Urothelium cell line (cell line): ENCODE results near the gene SLC25A47.
"Not testable (repeated sequence)": the region's sequence is repeated elsewhere in the genome, so short reads cannot be mapped to it uniquely, and the experiment has no call there.

ENCODE experiments used
- DNase-seq: peaks from one replicate; pipeline ENCODE4 v3.0.0; 2011; ENCODE audit warnings: low spot score, mixed read lengths
- FAIRE-seq: peaks from 2 replicates; lab custom pipeline; 2011; peaks lifted over from hg19 to GRCh38; lab: Jason Lieb, UNC

SLC25A47 gene

DNA sequence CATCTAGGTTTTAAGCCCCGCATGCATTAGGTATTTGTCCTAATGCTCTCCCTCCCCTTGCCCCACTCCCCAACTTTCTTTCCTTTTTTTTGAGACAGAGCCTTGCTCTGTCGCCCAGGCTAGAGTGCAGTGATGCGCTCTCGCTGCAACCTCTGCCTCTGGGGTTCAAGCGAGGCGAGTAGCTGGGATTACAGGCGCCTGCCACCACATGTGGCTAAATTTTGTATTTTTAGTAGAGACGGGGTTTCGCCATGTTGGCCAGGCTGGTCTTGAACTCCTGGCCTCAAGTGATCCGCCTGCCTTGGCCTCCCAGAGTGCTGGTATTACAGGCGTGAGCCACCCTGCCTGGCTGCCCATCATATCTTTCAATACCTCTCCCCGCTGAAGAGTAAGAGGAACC is 19.7 kb downstream of the SLC25A47 start:
- FAIRE-seq, DNase-seq: not testable (repeated sequence)

DNA sequence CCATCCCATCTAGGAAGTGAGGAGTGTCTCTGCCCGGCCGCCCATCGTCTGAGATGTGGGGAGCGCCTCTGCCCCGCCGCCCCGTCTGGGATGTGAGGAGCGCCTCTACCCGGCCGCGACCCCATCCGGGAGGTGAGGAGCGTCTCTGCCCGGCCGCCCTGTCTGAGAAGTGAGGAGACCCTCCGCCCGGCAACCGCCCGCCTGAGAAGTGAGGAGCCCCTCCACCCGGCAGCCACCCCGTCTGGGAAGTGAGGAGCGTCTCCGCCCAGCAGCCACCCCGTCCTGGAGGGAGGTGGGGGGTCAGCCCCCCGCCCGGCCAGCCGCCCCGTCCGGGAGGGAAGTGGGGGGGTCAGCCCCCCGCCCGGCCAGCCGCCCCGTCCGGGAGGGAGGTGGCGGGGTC is 21.5 kb downstream of the SLC25A47 start:
- FAIRE-seq, DNase-seq: not testable (repeated sequence)

DNA sequence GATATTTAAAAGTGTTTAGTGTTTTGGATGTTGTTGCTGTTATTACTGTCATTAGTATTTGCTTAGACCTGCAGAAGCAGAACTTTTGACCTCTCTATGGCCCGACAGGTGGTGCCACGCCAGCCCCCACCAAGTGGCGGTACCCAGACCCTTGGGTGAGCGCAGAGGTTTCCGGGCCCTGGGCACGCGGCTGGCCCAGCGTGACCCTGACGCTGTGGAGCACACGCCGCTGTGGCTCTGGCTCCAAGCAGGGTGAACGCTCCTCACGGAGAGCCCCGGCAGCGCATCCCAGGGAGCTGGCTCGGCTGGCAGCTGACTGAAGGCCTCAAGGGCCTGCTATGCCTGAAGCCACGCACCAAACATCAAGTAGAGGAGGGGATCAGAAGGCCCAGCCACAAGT is 22.6 kb downstream of the SLC25A47 start:
- no peak for FAIRE-seq
- no peak for DNase-seq

DNA sequence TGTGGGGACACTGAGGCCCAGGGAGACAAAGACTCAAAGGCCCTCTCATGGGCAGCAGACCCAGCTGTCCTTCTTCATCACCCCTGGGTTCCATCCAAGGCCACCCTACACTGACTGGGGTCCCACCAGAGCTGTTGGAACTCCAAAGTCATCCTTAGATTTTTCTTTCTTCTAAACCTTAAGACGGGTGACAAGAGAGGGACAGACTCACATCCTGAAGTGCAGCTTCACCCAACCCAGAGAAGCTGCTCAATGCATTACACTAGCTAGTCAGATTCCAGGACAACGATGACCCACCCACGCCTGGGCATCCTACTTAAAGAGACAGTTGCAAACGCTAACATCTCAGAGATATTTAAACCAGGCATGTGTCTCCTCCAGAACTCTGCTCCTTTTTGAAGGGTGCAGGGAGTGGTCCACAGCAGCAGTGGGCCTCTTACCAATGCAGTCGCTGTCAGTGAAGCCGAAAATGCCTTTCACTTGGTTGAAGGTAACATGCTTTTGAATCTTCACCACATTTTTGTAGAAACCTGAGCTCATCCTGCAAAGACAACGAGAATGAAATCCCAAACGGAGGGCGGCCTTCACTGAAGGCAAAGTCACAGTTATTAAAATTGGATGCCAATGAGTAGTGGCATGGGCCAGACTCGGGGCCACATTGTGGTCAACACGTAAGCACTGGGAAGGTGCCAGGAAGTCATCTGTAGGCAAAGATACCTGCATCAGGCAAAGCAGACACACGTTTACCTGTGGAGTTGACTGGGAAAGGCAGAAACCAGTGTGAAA is 23.4 kb downstream of the SLC25A47 start:
- DNase-seq (no peak), FAIRE-seq (no peak)

DNA sequence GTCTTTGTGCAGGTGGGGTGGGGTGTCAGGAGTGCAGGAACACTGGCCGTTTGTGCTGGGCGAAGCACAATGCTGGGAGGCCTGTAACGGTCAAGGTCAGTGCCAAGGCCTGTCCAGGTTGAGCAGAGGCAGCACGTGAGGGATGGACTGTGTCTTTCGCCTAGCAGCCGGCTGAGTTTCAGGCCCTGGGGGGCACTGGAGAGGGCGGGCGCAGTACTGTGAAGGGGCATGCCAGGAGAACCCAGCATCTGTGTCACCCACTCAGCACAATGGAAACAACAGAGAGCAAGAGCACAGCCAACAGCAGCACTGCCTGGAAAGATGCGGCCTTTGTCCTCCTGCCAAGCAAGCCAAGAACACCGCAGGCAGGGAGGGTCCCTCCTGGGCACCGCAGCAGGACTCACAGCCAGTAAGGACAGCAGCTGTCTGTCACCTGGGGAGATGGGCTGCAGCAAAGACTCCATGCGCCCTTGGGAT is 25.2 kb downstream of the SLC25A47 start:
- DNase-seq (no peak), FAIRE-seq (no peak)

DNA sequence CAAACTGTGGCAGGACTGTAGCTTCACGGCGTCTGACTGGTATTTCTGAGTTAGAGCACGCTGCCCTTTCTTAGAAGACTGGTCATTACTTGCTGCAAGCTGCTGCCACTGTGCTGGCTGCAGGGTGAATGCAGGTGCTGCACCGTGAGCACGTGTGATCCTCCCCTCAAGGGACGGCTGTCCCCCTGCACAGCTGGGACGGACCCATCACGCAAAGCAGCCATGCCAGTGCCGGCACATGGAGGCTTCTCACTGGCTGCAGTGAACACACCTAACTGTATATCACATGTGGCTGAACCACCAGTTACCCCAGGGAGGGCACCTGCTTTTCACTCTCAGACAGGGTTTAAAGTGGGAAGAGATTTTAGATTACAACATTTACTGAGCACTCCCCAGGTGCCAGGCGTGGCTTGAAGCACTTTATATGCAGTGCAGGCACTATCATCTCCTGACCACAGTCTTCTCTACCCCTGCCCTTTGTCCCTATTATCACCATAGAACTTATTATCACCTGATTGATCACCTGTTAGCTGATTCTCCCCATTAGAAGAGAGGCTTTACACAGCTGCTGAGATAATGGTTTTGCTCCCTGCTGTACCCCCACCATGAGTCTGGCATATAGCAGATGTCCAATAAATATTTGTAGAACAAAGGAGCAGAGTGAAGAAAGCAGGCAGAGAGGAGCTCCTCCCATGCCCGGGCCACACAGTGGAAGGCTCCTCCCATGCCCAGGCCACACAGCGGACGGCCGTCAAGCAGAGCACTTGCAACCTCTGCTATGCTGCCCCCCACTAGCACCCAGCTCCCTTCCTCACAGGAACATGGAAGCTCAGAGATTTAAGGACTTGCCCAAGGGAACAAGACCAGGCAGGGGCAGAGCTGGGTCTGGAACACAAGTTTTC is 25.9 kb downstream of the SLC25A47 start:
- FAIRE-seq (no peak), DNase-seq (no peak)

DNA sequence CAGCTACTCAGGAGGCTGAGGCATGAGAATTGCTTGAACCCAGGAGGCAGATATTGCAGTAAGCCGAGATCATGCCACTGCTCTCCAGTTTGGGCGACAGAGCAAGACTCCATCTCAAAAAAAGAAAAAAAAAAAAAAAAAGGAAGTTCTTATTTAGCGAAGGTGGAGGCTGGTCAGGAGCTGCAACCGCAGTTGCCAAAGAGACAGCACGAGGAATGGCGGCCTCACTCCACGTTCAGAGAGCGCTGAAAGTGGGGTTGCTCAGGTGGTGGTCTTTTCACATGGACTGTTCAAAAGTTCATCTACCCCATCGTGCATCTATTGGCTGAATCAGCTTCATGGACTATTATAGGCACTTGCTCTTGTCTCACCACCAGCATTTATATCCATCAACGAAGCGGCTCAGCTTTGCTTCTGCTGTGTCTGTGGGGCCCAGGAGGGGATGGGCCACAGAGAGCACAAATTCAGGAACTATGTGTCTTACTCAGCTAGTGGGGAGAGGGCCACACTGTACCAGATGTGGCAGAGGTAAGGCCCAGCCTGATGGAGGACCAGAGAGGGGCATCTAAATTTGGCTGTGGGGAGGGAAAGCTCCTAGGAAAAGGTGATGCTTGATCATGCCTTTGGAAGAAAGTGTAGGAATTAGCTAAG is 27.3 kb downstream of the SLC25A47 start:
- no peak for FAIRE-seq
- DNase-seq, result no peak

DNA sequence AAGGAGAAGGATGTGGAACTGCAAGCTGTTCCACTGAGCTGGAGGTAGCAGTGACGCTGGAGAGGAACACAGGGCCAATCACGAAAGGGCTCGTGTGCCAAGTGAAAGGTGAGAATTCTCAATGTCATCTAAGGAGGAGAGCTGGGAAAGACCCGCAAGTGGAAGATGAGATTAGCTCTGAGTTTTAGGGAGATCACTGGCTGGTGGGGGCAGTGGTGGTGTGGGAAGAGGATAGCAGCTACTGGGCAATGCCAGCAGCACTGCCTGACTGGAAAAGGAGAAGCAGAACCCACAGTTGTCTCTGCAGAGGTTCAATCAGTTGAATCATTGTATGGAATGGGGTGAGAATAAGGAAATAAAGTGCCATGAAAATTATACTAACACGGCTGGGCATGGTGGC is 27.8 kb downstream of the SLC25A47 start:
- FAIRE-seq (no peak), DNase-seq (no peak)

DNA sequence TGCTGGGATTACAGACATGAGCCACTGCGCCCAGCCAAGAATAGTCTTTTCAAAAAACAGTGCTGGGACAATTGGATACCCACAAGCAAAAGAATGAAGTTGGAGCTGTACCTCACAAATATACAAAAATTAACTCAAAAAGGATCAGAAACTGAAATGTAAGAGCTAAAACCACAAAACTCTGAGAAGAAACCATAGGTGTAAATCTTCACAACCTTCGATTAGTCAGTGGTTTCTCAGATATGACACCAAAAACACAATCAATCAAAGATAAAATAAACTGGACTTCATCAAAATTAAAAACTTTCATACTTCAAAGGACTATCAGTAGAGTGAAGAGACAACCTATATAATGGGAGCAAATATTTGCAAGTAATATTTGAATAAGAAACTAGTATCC is 35.3 kb downstream of the SLC25A47 start:
- FAIRE-seq, result no peak
- DNase-seq, result no peak

DNA sequence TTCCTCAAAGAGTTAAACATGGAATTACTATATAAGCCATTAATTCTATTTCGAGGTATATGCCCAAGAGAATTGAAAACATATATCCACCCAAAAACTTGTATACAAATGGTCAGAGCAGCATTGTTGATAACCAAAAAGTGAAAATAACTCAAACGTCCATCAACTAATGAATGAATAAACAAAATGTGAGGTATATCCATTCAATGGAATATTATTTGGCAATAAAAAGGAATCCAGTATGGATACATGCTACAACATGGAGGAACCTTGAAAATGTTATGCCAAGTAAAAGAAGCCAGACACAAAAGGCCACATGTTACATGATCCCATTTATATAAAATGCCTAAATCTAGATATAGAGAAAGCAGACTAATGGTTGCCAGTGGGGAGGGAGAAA is 36.0 kb downstream of the SLC25A47 start:
- FAIRE-seq (no peak), DNase-seq (no peak)

DNA sequence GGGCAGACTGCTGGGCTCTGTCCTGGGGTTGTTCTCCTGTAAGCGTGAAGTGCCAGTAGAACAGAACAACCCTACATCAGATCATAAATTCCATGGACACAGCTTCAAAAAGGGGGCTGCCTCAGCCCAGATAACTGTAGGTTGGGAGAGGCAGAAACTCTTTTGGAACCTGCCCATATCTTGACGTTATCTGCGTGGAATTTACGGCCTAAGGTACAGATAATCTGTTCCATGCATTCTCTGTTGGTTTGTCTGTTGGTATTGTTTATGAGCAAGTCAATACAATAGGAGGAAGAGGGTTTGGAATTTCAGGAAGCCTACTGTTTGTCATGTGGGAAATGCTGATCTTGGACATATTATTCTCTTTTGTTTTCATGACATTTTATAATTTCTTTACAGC is 36.7 kb downstream of the SLC25A47 start:
- FAIRE-seq (no peak), DNase-seq (no peak)

DNA sequence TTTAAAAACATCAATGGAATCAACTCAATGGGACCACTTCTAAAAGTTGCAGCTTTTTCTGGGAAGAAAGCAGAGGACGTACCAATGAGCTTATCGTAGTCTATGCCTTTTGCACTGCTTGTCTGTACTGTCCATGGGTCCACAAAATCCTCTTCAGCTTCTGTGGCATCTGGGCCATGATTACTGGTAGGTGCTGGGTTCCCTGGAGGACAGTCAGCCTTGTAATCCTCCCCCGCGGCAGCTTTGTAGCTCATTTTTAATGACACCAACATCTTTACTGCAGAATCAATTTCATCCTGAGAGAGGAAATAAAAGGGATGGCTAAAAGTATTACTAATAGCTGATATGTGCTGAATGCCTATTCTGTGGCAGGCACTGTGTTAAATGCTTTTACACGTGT is 38.5 kb downstream of the SLC25A47 start:
- DNase-seq, result no peak
- no peak for FAIRE-seq

DNA sequence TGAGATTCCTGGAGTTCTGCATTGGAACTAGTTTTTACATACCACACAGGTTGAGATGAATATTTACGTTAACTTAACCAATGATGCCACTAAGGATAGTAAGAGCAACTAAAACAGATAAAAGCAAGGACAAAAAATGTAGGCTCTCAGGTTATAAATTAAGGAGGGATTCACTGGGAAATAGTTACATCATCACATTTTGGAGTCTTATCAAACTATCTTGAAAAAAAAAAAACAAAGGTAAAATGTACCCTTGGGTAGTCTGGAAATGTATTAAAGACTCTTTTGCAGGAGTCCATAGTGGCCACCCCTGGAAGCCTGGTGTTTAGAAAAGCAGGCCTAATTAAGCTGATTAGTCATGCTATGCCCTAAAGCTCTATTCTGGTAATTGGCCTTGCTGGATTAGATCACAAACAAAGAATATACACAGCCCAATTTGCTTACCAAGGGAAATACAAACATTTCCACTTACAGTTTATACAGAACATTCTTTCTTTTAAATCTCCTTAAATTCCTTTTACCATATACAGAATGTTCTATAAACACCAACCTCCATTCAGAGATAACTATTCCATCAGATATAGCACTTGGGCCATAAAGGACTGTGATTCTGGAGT is 39.3 kb downstream of the SLC25A47 start:
- DNase-seq, result no peak
- no peak for FAIRE-seq

DNA sequence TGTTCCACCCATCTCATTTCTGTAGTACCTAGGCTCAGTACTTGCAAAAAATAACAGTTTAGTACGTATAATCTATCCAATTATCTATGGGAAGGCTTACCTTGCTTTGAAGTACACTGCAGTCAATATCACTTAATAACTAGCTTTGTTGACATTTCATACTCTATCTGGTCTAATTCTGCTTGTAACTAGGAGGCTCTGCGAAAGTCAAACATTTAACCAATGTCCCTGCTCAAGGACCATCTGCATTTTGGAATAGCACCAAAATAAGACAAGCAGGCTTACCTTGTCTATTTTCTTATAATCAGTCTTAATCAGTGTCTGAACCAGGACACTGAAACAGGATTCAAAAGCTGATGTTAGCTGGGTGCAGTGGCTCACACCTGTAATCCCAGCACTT is 39.9 kb downstream of the SLC25A47 start:
- DNase-seq (no peak), FAIRE-seq (no peak)

DNA sequence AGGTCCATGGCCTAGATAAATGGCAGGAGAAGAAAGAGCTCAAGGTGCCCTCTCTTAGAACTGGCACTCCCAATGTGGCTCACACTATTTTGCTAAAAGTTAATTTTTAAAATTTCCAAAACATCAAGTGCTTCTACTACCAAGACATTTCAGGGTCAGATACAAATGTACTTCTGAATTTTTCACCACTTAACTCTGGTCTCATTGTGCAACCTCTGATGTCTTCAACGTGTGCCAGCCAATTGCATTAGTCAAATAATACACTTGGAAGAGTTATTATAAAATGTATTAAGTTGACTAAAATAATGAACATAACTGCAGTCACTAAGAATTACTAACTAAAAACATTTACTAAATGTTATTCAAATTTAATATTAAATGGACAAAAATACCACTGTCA is 41.3 kb downstream of the SLC25A47 start:
- FAIRE-seq, result no peak
- DNase-seq, result no peak

DNA sequence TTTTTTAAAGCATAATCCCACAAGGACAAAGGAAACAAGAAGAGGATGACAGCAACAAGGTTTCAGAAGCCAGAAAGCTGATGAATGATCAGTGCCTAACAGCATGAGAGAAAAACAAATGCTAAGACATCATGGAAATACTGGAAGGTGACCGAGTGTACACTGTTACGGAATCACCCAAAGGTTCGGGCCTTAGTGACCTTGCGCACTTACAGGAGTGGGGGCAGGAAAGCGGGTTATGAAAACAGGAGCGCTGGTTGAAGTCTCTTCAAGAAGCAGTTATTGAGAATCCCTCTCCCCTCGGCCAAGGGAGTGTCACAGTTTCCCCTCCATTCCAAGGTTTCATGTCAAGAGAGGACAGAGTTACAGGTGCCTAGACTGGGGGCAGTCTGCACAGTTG is 42.6 kb downstream of the SLC25A47 start:
- no peak for FAIRE-seq

DNA sequence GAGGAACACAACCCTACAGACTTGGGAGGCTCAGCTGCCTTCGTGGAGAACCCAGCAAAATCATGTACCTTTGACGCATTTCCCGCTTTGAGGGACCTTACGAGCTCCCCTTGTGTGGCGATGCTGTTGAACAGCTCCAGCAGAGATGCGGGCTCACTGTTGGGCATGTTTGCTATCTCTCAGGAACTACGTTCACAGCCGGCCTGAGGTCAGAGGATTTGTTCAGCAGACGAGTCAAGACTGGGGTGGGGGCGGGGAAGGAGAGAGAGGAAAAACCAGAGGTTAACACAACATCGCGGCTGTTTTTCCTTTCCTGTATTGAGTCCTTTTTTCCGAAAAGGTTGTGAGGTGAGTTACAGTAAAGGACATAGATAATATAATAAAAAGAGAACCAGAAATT is 45.9 kb downstream of the SLC25A47 start:
- no peak for FAIRE-seq
- DNase-seq, result no peak

More for the DNA sequence above, 42.6 kb downstream of the SLC25A47 start:
- no peak for DNase-seq

DNA sequence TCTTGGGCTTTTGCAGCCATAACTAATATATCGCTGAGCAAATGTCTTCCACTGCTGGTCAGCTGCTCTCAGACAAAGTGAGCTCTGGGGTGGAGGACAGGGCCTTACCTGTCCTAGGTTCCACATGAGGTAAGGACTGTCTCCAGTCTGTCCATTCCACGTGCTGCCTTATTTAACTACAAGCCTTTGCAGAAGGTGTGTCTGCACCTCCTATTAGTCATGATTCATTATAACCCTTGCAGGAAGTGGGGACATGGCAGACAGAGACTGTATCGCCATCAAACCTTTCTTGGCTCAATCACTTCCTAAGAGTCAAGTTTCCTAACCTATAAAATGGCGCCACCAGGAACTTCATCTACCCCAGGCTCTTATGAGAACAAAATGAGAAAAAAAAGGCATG is 46.9 kb downstream of the SLC25A47 start:
- DNase-seq (no peak), FAIRE-seq (no peak)

DNA sequence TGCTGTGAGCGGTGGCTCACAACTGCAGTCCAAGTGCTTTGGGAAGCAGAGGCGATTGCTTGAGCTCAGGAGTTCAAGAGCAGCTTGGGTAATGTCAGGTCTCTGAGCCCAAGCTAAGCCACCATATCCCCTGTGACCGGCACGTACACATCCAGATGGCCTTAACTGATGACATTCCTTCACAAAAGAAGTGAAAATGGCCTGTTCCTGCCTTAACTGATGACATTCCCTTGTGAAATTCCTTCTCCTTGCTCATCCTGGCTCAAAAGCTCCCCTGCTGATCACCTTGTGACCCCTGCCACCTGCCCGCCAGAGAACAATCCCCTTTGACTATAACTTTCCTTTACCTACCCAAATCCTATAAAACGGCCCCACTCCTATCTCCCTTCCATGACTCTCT is 48.6 kb downstream of the SLC25A47 start:
- DNase-seq (no peak), FAIRE-seq (no peak)

DNA sequence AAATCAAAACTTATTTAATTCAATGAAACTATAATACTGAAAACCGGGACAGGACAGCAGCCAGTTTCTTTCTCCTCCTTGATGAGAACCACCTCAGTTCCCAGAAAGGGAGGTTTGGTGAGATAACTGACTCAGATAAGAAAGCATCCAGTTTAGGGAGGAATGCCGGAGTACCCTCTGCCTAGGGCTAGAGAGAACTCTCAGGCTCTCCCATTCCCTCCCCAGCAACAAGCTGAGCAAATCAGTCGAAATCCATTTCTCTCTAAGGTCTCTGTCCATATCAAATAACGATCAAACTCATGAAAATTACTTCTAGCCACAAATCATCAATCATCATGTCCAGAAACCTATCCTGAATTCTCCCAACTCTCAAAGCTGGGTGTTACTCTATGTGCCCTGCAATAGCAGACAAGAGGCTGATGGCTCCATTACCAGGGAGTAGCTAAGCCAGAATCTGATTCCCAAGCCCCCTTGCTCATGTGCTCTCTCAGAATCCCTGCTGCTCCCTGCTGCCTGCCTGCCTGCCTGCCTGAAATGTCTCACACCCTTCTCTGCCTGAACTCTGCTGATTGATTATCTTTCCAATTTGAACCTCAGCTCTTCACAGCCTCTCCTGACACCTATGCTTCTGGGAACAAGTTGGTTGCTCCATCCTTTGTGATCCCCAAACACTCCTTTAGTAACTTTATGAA is 49.4 kb downstream of the SLC25A47 start:
- no peak for FAIRE-seq

More for the DNA sequence above, 49.4 kb downstream of the SLC25A47 start:
- no peak for DNase-seq
